MM.1S (cell line): ENCODE measurements around the gene HGFAC.

Source experiments
- DNase-seq: peaks from one replicate; pipeline ENCODE4 v3.0.0-alpha.2; 2015
- H2AFZ ChIP-seq: fragments of 300-600 bp; sonication (generic); 2 replicates; pipeline ENCODE4 v1.6.0; 2016; ENCODE audit warnings: antibody characterized with exemption, low read length
- H3F3A ChIP-seq: fragments of 300-600 bp; sonication (generic); 2 replicates; pipeline ENCODE4 v1.6.1; 2016; ENCODE audit warnings: mild to moderate bottlenecking, antibody characterized with exemption, low read length, moderate library complexity, mixed read lengths; ENCODE audit not compliant: insufficient read depth
- H3K27ac ChIP-seq: fragments of 300-600 bp; sonication (generic); 2 replicates; pipeline ENCODE4 v1.5.1; 2016; ENCODE audit warnings: mild to moderate bottlenecking, low read length
- H3K27me3 ChIP-seq: fragments of 300-600 bp; sonication (generic); replicated peaks from 2 replicates; pipeline ENCODE4 v1.6.0; 2016; ENCODE audit warnings: low read length; ENCODE audit not compliant: insufficient read depth
- H3K36me3 ChIP-seq: fragments of 300-600 bp; sonication (generic); replicated peaks from 2 replicates; pipeline ENCODE4 v1.6.1; 2016; ENCODE audit warnings: mild to moderate bottlenecking, low read length, mixed read lengths; ENCODE audit not compliant: insufficient read depth
- H3K4me1 ChIP-seq: fragments of 300-600 bp; sonication (generic); 2 replicates; pipeline ENCODE4 v1.6.1; 2016; ENCODE audit warnings: low read length, mixed read lengths
- H3K4me2 ChIP-seq: fragments of 300-600 bp; sonication (generic); 2 replicates; pipeline ENCODE4 v1.6.0; 2016; ENCODE audit warnings: low read depth, low read length
- H3K4me3 ChIP-seq: fragments of 300-600 bp; sonication (generic); 2 replicates; pipeline ENCODE4 v1.5.1; 2016; ENCODE audit warnings: low read length, mixed read lengths
- H3K79me2 ChIP-seq: fragments of 300-600 bp; sonication (generic); 2 replicates; pipeline ENCODE4 v1.6.1; 2016; ENCODE audit warnings: mixed run types, low read length, mixed read lengths
- H3K9ac ChIP-seq: fragments of 300-600 bp; sonication (generic); 2 replicates; pipeline ENCODE4 v1.6.1; 2016; ENCODE audit warnings: low read length, mixed read lengths
- H3K9me2 ChIP-seq: fragments of 300-600 bp; sonication (generic); replicated peaks from 2 replicates; pipeline ENCODE4 v1.6.1; 2016; ENCODE audit warnings: mild to moderate bottlenecking, low read length, mixed read lengths; ENCODE audit not compliant: insufficient read depth
- H3K9me3 ChIP-seq: fragments of 300-600 bp; sonication (generic); replicated peaks from 2 replicates; pipeline ENCODE4 v1.6.1; 2016; ENCODE audit warnings: mild to moderate bottlenecking, low read length, mixed read lengths; ENCODE audit not compliant: insufficient read depth
- H4K20me1 ChIP-seq: fragments of 300-600 bp; sonication (generic); 2 replicates; pipeline ENCODE4 v1.6.1; 2016; ENCODE audit warnings: mild to moderate bottlenecking, low read length, moderate library complexity, mixed read lengths; ENCODE audit not compliant: insufficient read depth
- EZH2 ChIP-seq: fragments of 300-600 bp; sonication (generic); optimal IDR thresholded peaks from 2 replicates; pipeline ENCODE3; 2017; ENCODE audit warnings: low read depth, mild to moderate bottlenecking, antibody characterized with exemption, low read length, mixed read lengths
- EZH2phosphoT487 ChIP-seq: fragments of 300-600 bp; sonication (generic); IDR thresholded peaks from 2 replicates; pipeline ENCODE4 v1.6.1; 2018; ENCODE audit warnings: antibody characterized with exemption, low read length
- TF ChIP-seq, protein P1 (sequence below): fragments of 300-600 bp; sonication (generic); IDR thresholded peaks from 2 replicates; pipeline ENCODE4 v1.5.1; 2016; ENCODE audit warnings: antibody characterized with exemption, low read length, mixed read lengths

Gene HGFAC

GRCh38 chr4:3471886-3472285, 30.1 kb downstream of the HGFAC start:
- Histone ChIP-seq H3K36me3 (no peaks in the 10 kb centered on the region), H3K9ac (no peak overlapping the region), H3K27me3 (peaks cover 72% of the 10 kb centered on the region), H3K4me2 (no peak overlapping the region), H3F3A (no peaks in the 10 kb centered on the region), H3K4me1 (no peaks in the 10 kb centered on the region), H3K4me3 (no peak overlapping the region), H3K9me2 (no peaks in the 10 kb centered on the region), H2AFZ (no peak overlapping the region), H4K20me1 (no peaks in the 10 kb centered on the region), H3K79me2 (no peaks in the 10 kb centered on the region), H3K9me3 (no peaks in the 10 kb centered on the region), H3K27ac (no peak overlapping the region)
- TF ChIP-seq EZH2 (no peak), EZH2phosphoT487 (no peak)
- no peak for DNase-seq

- Histone ChIP-seq H3K79me2 (no peaks in the 10 kb centered on the region), H3K27ac (no peak overlapping the region), H2AFZ (no peak overlapping the region), H3K27me3 (peaks cover 79% of the 10 kb centered on the region), H3K4me1 (no peaks in the 10 kb centered on the region), H3K9me2 (no peaks in the 10 kb centered on the region), H3K9ac (no peak overlapping the region), H4K20me1 (no peaks in the 10 kb centered on the region), H3K4me3 (no peak overlapping the region), H3K4me2 (no peak overlapping the region), H3K36me3 (no peaks in the 10 kb centered on the region), H3F3A (no peaks in the 10 kb centered on the region), H3K9me3 (no peaks in the 10 kb centered on the region)
- TF ChIP-seq, protein P1, sequence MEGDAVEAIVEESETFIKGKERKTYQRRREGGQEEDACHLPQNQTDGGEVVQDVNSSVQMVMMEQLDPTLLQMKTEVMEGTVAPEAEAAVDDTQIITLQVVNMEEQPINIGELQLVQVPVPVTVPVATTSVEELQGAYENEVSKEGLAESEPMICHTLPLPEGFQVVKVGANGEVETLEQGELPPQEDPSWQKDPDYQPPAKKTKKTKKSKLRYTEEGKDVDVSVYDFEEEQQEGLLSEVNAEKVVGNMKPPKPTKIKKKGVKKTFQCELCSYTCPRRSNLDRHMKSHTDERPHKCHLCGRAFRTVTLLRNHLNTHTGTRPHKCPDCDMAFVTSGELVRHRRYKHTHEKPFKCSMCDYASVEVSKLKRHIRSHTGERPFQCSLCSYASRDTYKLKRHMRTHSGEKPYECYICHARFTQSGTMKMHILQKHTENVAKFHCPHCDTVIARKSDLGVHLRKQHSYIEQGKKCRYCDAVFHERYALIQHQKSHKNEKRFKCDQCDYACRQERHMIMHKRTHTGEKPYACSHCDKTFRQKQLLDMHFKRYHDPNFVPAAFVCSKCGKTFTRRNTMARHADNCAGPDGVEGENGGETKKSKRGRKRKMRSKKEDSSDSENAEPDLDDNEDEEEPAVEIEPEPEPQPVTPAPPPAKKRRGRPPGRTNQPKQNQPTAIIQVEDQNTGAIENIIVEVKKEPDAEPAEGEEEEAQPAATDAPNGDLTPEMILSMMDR = no peak
- TF ChIP-seq EZH2phosphoT487 (no peak), EZH2 (no peak)
- no peak for DNase-seq
Observed at GRCh38 chr4:3472411-3473141, 30.8 kb downstream of the HGFAC start.

- no peak overlapping the region for H3K9ac ChIP-seq
- no peaks in the 10 kb centered on the region for H3K4me1 ChIP-seq
- no peak for TF ChIP-seq EZH2
- no peaks in the 10 kb centered on the region for H4K20me1 ChIP-seq
- no peak for DNase-seq
- H3K4me2 ChIP-seq = no peak overlapping the region
- H3K27me3 ChIP-seq = peaks cover 87% of the 10 kb centered on the region
- no peaks in the 10 kb centered on the region for H3K36me3 ChIP-seq
- no peaks in the 10 kb centered on the region for H3K79me2 ChIP-seq
- no peak overlapping the region for H3K27ac ChIP-seq
- no peak overlapping the region for H2AFZ ChIP-seq
- no peaks in the 10 kb centered on the region for H3F3A ChIP-seq
- no peaks in the 10 kb centered on the region for H3K9me2 ChIP-seq
- no peak overlapping the region for H3K4me3 ChIP-seq
- no peaks in the 10 kb centered on the region for H3K9me3 ChIP-seq
Observed at GRCh38 chr4:3473181-3473950, 31.6 kb downstream of the HGFAC start.

DNA sequence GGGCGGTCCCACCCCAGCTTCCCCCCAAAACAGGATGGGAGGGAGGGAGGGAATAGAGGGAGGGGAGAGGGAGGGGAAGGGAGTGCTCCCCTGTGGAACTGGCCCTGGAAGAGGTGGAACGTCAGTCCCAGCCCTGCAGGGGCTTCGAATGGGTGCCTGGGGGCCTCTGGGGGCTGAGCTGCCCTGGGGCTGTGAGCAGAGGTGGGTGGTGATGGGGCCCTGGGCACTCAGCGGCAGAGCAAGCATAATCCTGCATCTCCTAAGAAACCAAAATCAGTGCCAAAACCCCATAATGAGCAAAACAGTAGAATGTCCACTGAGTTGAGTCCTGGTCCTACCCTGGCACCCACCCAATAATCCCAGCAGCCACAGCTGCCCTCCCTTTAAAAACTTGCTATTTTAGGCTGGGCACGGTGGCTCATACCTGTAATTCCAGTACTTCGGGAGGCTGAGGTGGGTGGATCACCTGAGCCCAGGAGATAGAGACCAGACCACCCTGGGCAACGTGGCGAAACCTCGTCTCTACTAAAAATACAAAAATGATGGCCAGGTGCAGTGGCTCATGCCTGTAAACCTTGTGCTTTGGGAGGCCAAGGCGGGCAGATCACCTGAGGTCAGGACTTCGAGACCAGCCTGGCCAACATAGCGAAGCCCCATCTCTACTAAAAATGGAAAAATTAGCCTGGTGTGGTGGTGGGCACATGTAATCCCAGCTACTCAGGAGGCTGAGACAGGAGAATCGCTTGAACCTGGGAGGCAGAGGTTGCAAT, 32.4 kb downstream of the HGFAC start:
- Histone ChIP-seq H3K27ac (no peak overlapping the region), H3K79me2 (no peaks in the 10 kb centered on the region), H3K36me3 (no peaks in the 10 kb centered on the region), H3K27me3 (peaks cover 95% of the 10 kb centered on the region), H3K4me3 (no peak overlapping the region), H3F3A (no peaks in the 10 kb centered on the region), H2AFZ (no peak overlapping the region), H3K4me1 (no peaks in the 10 kb centered on the region), H3K4me2 (no peak overlapping the region), H3K9ac (no peak overlapping the region), H3K9me2 (no peaks in the 10 kb centered on the region), H4K20me1 (no peaks in the 10 kb centered on the region), H3K9me3 (no peaks in the 10 kb centered on the region)
- DNase-seq = no peak
- TF ChIP-seq EZH2 (no peak), EZH2phosphoT487 (no peak)
- TF ChIP-seq, protein P1 = no peak
